ENCODE data around the gene BANF2. TPM values are rescaled to one million over a fixed set of nuclear protein-coding genes. Genes with fewer than 3 reads are reported as not detected.

The BANF2 gene
- total and polyA plus RNA-seq, 5 donors from 2014 or later = not detected

DNA sequence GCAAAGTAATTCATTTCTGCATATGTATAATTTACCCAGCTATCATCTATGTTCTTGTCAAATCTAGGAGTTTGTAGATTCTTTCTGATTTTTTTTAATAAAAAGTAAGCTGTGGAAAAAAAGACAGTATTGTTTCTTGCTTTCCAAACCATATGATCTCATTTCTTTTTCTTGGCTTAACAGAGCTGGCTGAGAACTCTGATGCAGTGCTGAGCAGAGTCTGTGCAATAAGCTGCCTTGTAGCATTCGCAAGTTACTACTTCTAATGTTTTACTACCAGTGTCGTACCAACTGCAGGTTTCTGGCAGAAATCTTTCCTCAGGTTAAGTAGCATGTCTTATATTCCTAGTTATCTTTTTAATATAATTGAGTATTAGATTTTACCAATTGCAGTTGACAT lies 33.3 kb upstream of the BANF2 start:
- Histone ChIP-seq H3K4me1 (ENCODE audit: control insufficient read depth, insufficient read depth, low read length, poor library complexity, severe bottlenecking) (peaks cover 7% of the 10 kb centered on the region), H3K27ac (ENCODE audit: insufficient read depth, low read length, poor library complexity, severe bottlenecking) (no peak overlapping the region), H3K4me3 (ENCODE audit: low read depth, low read length) (no peak overlapping the region), H3K27me3 (ENCODE audit: control insufficient read depth, insufficient read depth, low read length) (no peaks in the 10 kb centered on the region), H3K36me3 (ENCODE audit: control insufficient read depth, insufficient read depth, low read length) (no peaks in the 10 kb centered on the region), H3K9me3 (ENCODE audit: control insufficient read depth in 2 of 2, low read length in 2 of 2) (no peaks in the 10 kb centered on the region)
- DNase-seq (no peak), ATAC-seq (ENCODE audit: low read depth in 2 of 2) (no peak)
- Mint-ChIP-seq H3K36me3 (peaks cover 11% of the 10 kb centered on the region), H3K4me1 (peaks cover 5 to 32% (median 22%) of the 10 kb centered on the region in 4 donors), H3K27me3 (no peaks in the 10 kb centered on the region), H3K27ac (no peak overlapping the region), H3K4me3 (no peak overlapping the region), H3K9me3 (no peaks in the 10 kb centered on the region)

DNA sequence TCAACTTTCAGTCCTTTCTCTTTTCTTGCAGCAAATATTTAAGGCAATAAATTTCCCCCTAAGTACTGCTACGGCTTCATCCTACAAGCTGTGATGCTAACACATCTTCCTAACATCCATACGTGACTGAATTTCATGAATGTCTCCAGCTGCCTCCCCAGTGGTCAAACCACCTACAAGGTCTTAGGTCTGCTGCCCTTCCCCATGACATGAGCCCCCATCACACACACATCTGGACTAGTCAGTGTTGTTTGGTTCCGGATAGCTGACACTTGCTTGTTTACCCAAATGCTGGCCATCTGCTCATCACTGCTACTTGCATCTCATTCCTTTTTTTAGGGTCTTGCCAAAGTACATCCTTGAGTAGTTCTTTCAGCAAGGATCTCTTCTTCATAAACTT lies 32.3 kb upstream of the BANF2 start:
- Mint-ChIP-seq H3K9me3 (no peaks in the 10 kb centered on the region), H3K36me3 (peaks cover 11% of the 10 kb centered on the region), H3K27me3 (no peaks in the 10 kb centered on the region), H3K4me3 (no peak overlapping the region), H3K4me1 (peaks cover 5 to 30% (median 19%) of the 10 kb centered on the region in 4 donors), H3K27ac (peak overlapping the region in 1 of 3 donors; percentile 84)
- no peaks in the 10 kb centered on the region for H3K36me3 ChIP-seq (ENCODE audit: control insufficient read depth, insufficient read depth, low read length)
- DNase-seq = no peak
- H3K27me3 ChIP-seq (ENCODE audit: control insufficient read depth, insufficient read depth, low read length) = no peaks in the 10 kb centered on the region
- ATAC-seq (ENCODE audit: low read depth in 2 of 2) = no peak
- H3K4me1 ChIP-seq (ENCODE audit: control insufficient read depth, insufficient read depth, low read length, poor library complexity, severe bottlenecking) = peaks cover 7% of the 10 kb centered on the region
- H3K4me3 ChIP-seq (ENCODE audit: low read depth, low read length) = no peak overlapping the region
- H3K27ac ChIP-seq (ENCODE audit: insufficient read depth, low read length, poor library complexity, severe bottlenecking) = no peak overlapping the region
- no peaks in the 10 kb centered on the region for H3K9me3 ChIP-seq (ENCODE audit: control insufficient read depth in 2 of 2, low read length in 2 of 2)

DNA sequence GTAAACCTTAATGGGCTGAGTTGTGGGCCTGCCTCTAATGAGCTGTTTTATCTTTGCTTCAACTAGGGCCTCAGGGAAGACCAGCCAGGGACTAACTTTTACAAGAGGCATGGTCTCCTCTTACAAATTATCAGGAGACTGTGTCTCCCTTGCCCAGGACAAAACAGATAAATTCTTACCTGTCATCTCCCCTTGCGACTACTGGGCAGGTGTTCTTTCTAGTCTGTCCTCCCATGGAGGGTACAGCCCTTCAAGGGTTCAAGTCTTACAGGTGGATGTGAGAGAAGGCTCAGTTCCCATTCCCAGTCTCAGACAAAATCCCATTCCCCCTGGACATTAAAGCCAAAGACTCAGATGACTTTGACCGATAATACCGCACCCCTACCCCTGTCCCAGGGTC lies 31.3 kb upstream of the BANF2 start:
- Histone ChIP-seq H3K36me3 (ENCODE audit: control insufficient read depth, insufficient read depth, low read length) (no peaks in the 10 kb centered on the region), H3K9me3 (ENCODE audit: control insufficient read depth in 2 of 2, low read length in 2 of 2) (no peaks in the 10 kb centered on the region), H3K4me1 (ENCODE audit: control insufficient read depth, insufficient read depth, low read length, poor library complexity, severe bottlenecking) (peaks cover 7% of the 10 kb centered on the region), H3K4me3 (ENCODE audit: low read depth, low read length) (no peak overlapping the region), H3K27ac (ENCODE audit: insufficient read depth, low read length, poor library complexity, severe bottlenecking) (no peak overlapping the region), H3K27me3 (ENCODE audit: control insufficient read depth, insufficient read depth, low read length) (no peaks in the 10 kb centered on the region)
- peak overlapping the region in 1 of 3 donors; percentile 0 for H3K27ac Mint-ChIP-seq
- ATAC-seq (ENCODE audit: low read depth in 2 of 2) (no peak), DNase-seq (no peak)
- peaks cover 5 to 30% (median 23%) of the 10 kb centered on the region in 4 donors for H3K4me1 Mint-ChIP-seq
- no peaks in the 10 kb centered on the region for H3K9me3 Mint-ChIP-seq
- peaks cover 11% of the 10 kb centered on the region for H3K36me3 Mint-ChIP-seq
- no peak overlapping the region for H3K4me3 Mint-ChIP-seq
- H3K27me3 Mint-ChIP-seq = peaks cover 1% of the 10 kb centered on the region

DNA sequence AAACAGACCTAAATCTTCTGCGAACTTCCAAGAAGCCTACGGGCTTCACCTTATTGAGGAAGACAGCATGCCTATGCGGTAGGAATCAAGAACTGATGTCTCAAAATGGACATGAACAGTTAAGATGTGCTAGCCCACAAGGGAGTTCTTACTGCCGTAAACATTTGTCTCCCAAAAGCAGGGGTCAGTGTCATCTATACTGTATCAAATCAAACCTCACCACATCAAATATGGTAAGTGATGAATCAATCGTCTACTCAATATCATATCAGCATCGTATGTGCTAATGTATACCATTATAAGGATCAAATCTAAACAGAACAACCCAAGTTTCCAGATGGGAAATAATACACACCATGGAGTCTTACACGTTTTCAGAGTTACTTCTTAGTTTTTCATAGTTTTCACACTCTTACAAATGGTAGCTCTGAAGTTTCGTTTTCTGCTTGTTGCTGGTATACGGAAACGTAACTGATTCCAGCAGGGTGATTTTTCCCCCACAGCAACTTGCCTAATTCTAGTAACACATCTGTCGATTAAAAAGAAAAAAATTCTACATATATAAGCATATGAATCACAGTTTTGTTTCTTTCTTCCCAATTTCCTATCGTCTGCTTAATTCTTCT lies 30.3 kb upstream of the BANF2 start:
- Mint-ChIP-seq H3K27me3 (peaks cover 4% of the 10 kb centered on the region), H3K4me1 (peaks cover 8 to 25% (median 17%) of the 10 kb centered on the region in 4 donors), H3K4me3 (no peak overlapping the region), H3K36me3 (peaks cover 11% of the 10 kb centered on the region), H3K9me3 (no peaks in the 10 kb centered on the region), H3K27ac (peak overlapping the region in 1 of 3 donors; percentile 0)
- Histone ChIP-seq H3K36me3 (ENCODE audit: control insufficient read depth, insufficient read depth, low read length) (no peaks in the 10 kb centered on the region), H3K4me1 (ENCODE audit: control insufficient read depth, insufficient read depth, low read length, poor library complexity, severe bottlenecking) (peaks cover 7% of the 10 kb centered on the region), H3K9me3 (ENCODE audit: control insufficient read depth in 2 of 2, low read length in 2 of 2) (no peaks in the 10 kb centered on the region), H3K27ac (ENCODE audit: insufficient read depth, low read length, poor library complexity, severe bottlenecking) (no peak overlapping the region), H3K27me3 (ENCODE audit: control insufficient read depth, insufficient read depth, low read length) (no peaks in the 10 kb centered on the region), H3K4me3 (ENCODE audit: low read depth, low read length) (no peak overlapping the region)
- ATAC-seq (ENCODE audit: low read depth in 2 of 2) (no peak), DNase-seq (no peak)

DNA sequence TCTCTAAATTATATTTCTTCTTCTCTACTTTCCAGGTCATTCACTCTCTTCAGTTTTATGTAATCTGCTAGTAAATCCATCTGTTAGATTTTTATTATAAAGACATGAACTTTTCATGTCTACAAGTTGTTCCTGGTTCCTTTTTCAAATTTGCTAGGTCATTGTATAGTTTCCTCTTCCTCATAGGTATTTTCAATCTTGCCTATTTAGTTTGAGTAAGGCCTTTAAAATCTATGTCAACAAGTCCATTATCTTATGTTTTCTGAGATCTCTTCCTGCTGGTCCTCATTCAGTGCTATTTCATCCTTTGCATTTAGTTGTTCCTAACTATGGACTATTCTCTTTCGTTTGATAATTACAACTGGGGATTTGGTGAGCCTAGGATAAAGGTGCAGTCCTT lies 28.8 kb upstream of the BANF2 start:
- H3K36me3 Mint-ChIP-seq = peaks cover 11% of the 10 kb centered on the region
- H3K4me3 Mint-ChIP-seq = no peak overlapping the region
- H3K27ac Mint-ChIP-seq = peak overlapping the region in 1 of 3 donors; percentile 77
- DNase-seq (no peak), ATAC-seq (ENCODE audit: low read depth in 2 of 2) (no peak)
- no peaks in the 10 kb centered on the region for H3K36me3 ChIP-seq (ENCODE audit: control insufficient read depth, insufficient read depth, low read length)
- H3K4me1 ChIP-seq (ENCODE audit: control insufficient read depth, insufficient read depth, low read length, poor library complexity, severe bottlenecking) = no peaks in the 10 kb centered on the region
- no peak overlapping the region for H3K4me3 ChIP-seq (ENCODE audit: low read depth, low read length)
- H3K27me3 Mint-ChIP-seq = peaks cover 4% of the 10 kb centered on the region
- H3K9me3 Mint-ChIP-seq = no peaks in the 10 kb centered on the region
- H3K27me3 ChIP-seq (ENCODE audit: control insufficient read depth, insufficient read depth, low read length) = no peaks in the 10 kb centered on the region
- no peaks in the 10 kb centered on the region for H3K9me3 ChIP-seq (ENCODE audit: control insufficient read depth in 2 of 2, low read length in 2 of 2)
- peaks cover 5 to 19% (median 6%) of the 10 kb centered on the region in 4 donors for H3K4me1 Mint-ChIP-seq
- no peak overlapping the region for H3K27ac ChIP-seq (ENCODE audit: insufficient read depth, low read length, poor library complexity, severe bottlenecking)

DNA sequence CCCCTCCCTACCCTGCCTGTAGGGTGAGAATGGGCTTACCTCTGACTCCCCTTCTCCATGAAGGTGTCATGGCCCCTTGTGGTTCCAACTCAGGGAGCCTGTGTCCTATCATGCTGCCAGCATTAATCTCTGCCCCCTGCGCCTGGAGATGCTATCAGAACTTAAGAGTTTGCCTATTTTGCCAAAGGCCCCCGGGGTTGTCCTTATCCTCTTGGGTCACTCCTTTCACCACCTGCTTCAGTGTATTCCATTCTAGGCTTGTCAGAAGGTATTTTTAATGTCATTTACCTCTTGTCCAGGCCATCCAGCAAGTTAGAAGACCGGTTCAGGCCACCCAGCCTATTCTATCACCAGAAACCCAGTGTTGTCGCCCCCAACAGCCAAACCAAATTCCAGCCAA lies 28.2 kb upstream of the BANF2 start:
- ATAC-seq (ENCODE audit: low read depth in 2 of 2) (no peak), DNase-seq (no peak)
- Histone ChIP-seq H3K9me3 (ENCODE audit: control insufficient read depth in 2 of 2, low read length in 2 of 2) (no peaks in the 10 kb centered on the region), H3K4me3 (ENCODE audit: low read depth, low read length) (no peak overlapping the region), H3K36me3 (ENCODE audit: control insufficient read depth, insufficient read depth, low read length) (no peaks in the 10 kb centered on the region), H3K27ac (ENCODE audit: insufficient read depth, low read length, poor library complexity, severe bottlenecking) (no peak overlapping the region), H3K4me1 (ENCODE audit: control insufficient read depth, insufficient read depth, low read length, poor library complexity, severe bottlenecking) (no peaks in the 10 kb centered on the region), H3K27me3 (ENCODE audit: control insufficient read depth, insufficient read depth, low read length) (no peaks in the 10 kb centered on the region)
- H3K27me3 Mint-ChIP-seq = peaks cover 4% of the 10 kb centered on the region
- no peak overlapping the region for H3K4me3 Mint-ChIP-seq
- H3K27ac Mint-ChIP-seq = no peak overlapping the region
- H3K36me3 Mint-ChIP-seq = peaks cover 11% of the 10 kb centered on the region
- no peaks in the 10 kb centered on the region for H3K9me3 Mint-ChIP-seq
- peaks cover 2 to 14% (median 4%) of the 10 kb centered on the region in 4 donors for H3K4me1 Mint-ChIP-seq

DNA sequence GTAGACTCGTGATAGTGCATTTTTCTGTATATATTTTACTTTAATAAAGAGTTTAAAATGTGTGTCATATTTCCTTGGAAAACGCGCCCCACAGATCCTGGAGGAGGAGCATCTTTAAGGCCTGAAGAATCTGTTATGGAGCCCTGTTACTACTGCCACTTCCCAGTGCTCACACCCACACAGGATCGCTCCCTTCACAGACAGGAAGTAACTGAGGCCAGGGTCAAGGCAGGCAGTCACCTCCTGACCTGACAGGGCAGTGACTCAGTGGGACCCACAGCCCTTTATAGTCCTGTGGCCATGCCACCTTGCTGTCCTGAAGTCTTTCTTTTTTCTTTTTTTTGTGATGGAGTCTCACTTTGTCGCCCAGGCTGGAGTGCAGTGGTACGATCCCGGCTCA lies 26.7 kb upstream of the BANF2 start:
- Mint-ChIP-seq H3K4me1 (peaks cover 2 to 8% (median 4%) of the 10 kb centered on the region in 4 donors), H3K27ac (peak overlapping the region in 1 of 3 donors; percentile 23), H3K4me3 (no peak overlapping the region), H3K27me3 (peaks cover 4% of the 10 kb centered on the region), H3K9me3 (no peaks in the 10 kb centered on the region), H3K36me3 (peaks cover 11% of the 10 kb centered on the region)
- no peaks in the 10 kb centered on the region for H3K9me3 ChIP-seq (ENCODE audit: control insufficient read depth in 2 of 2, low read length in 2 of 2)
- DNase-seq (no peak), ATAC-seq (ENCODE audit: low read depth in 2 of 2) (no peak)
- H3K27ac ChIP-seq (ENCODE audit: insufficient read depth, low read length, poor library complexity, severe bottlenecking) = no peak overlapping the region
- H3K27me3 ChIP-seq (ENCODE audit: control insufficient read depth, insufficient read depth, low read length) = no peaks in the 10 kb centered on the region
- H3K4me3 ChIP-seq (ENCODE audit: low read depth, low read length) = no peak overlapping the region
- H3K36me3 ChIP-seq (ENCODE audit: control insufficient read depth, insufficient read depth, low read length) = no peaks in the 10 kb centered on the region
- H3K4me1 ChIP-seq (ENCODE audit: control insufficient read depth, insufficient read depth, low read length, poor library complexity, severe bottlenecking) = no peaks in the 10 kb centered on the region

Data from CD4-positive, CD25-positive, alpha-beta regulatory T cell (primary cell).